GM19324 (cell line): ENCODE results near the gene CFAP57.
A peak's percentile ranks its signal among the peaks of the same experiment; 100 is the strongest.
"Not testable (repeated sequence)": the region's sequence is repeated elsewhere in the genome, so short reads cannot be mapped to it uniquely, and the experiment has no call there.

Source experiments
- ATAC-seq: cut with Tn5 transposase; IDR thresholded peaks from one replicate; pipeline ENCODE4 v1.9.1; 2021; ENCODE audit warnings: mild to moderate bottlenecking, moderate library complexity; ENCODE audit not compliant: unreplicated experiment, low FRiP score

The CFAP57 gene

GRCh38 chr1:43171876-43172526, at the start of gene CFAP57, which contains the start of gene EBNA1BP2:
Gene CFAP57, plus strand, starts transcription at chr1:43172330. Its CDS starts 424 bp downstream, at chr1:43172754.
Gene EBNA1BP2, minus strand, starts transcription at chr1:43172290. Its CDS starts 172 bp downstream, at chr1:43172118.
- ATAC-seq: peak; percentile 97

- ATAC-seq: no peak
Measured at GRCh38 chr1:43123031-43123430, 49.1 kb upstream of the CFAP57 start.

GRCh38 chr1:43128816-43129215, 43.3 kb upstream of the CFAP57 start:
- no peak for ATAC-seq

GRCh38 chr1:43129426-43129825, 42.7 kb upstream of the CFAP57 start:
- ATAC-seq: no peak

- no peak for ATAC-seq
Measured at GRCh38 chr1:43134068-43134467, 38.1 kb upstream of the CFAP57 start.

GRCh38 chr1:43134640-43135039, 37.5 kb upstream of the CFAP57 start:
- no peak for ATAC-seq

- no peak for ATAC-seq
Measured at GRCh38 chr1:43135857-43136781, 36.0 kb upstream of the CFAP57 start.

- no peak for ATAC-seq
Measured at GRCh38 chr1:43137445-43138052, 34.6 kb upstream of the CFAP57 start.

- not testable (repeated sequence) for ATAC-seq
Measured at GRCh38 chr1:43139295-43139694, 32.8 kb upstream of the CFAP57 start.

- no peak for ATAC-seq
Measured at GRCh38 chr1:43140010-43140409, 32.1 kb upstream of the CFAP57 start.

- ATAC-seq: no peak
Measured at GRCh38 chr1:43140583-43140982, 31.5 kb upstream of the CFAP57 start.

GRCh38 chr1:43143441-43143888, 28.7 kb upstream of the CFAP57 start:
- ATAC-seq: no peak

- ATAC-seq: no peak
Measured at GRCh38 chr1:43144237-43144636, 27.9 kb upstream of the CFAP57 start.

GRCh38 chr1:43147625-43148327, 24.4 kb upstream of the CFAP57 start:
- ATAC-seq: no peak

GRCh38 chr1:43149889-43150288, 22.2 kb upstream of the CFAP57 start:
- ATAC-seq: no peak

GRCh38 chr1:43152866-43153265, 19.3 kb upstream of the CFAP57 start:
- ATAC-seq: no peak

GRCh38 chr1:43153443-43153842, 18.7 kb upstream of the CFAP57 start:
- ATAC-seq: no peak

GRCh38 chr1:43156026-43156425, 16.1 kb upstream of the CFAP57 start:
- no peak for ATAC-seq

GRCh38 chr1:43165162-43165561, 7.0 kb upstream of the CFAP57 start:
- no peak for ATAC-seq

GRCh38 chr1:43165765-43166164, 6.4 kb upstream of the CFAP57 start:
- no peak for ATAC-seq
